ENCODE results near the gene RPP21.

RPP21 gene

DNA sequence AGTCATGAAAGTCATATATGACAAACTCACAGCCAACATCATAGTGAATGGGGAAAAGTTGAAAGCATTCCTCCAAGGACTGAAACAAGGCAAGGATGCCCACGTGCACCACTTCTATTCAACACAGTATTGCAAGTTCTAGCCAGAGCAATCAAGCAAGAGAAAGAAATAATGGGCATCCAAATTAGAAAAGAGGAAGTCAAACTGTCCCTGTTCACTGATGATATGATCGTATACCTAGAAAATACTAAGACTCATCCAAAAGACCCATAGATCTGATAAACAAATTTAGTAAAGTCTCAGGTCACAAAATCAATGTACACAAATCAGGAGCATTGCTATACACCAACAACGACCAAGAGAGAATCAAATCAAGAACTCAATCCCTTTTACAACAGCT is 41.2 kb downstream of the RPP21 start:
- DNase-seq: no peak

- DNase-seq: no peak
Measured at GRCh38 chr6:30391240-30391639, 46.3 kb downstream of the RPP21 start.

DNA sequence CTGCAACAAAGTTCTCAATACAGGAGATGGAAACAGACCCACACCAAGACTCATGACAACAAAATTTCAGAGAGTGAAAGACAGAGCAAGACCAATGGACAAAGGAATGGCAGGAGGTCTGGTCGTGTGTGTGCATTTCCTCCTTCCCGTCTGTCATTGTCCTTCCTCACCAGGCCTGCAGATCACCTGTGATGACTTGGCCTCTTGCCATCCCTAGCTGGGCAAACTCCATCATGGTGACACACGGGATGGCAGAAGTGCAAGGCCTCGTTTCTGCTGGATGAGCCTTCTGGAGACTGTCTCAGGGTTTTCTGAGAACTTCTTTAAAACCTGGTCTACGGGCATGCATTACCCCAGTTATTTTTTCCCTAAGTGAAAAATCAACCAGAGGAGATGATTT is 49.2 kb downstream of the RPP21 start:
- no peak for DNase-seq

Data from NCI-H510A (cell line).